Esophagus muscularis mucosa (tissue), 4 donors: ENCODE data around the gene C5orf24. TPM values are rescaled to one million over a fixed set of nuclear protein-coding genes. Genes with fewer than 3 reads are reported as not detected.
"Not testable (repeated sequence)": the region's sequence is repeated elsewhere in the genome, so short reads cannot be mapped to it uniquely, and the experiment has no call there.

Source experiments
- DNase-seq: peaks from one replicate; pipeline ENCODE4 v3.0.0-alpha.2; 2017; ENCODE audit errors: extremely low spot score
- H3K27ac ChIP-seq, 4 donors: fragments of 200-600 bp; sonication (generic); replicated peaks in 1 of 4; 1 replicate in 3 of 4; 2 replicates in 1 of 4; pipeline ENCODE4 v1.5.1; 2016 to 2019; ENCODE audit warnings: mild to moderate bottlenecking in 1 of 4
- H3K27me3 ChIP-seq, 4 donors: fragments of 200-600 bp; sonication (generic); one replicate each; pipeline versions ENCODE4 v1.5.1 to v1.6.0; 2016 to 2019
- H3K36me3 ChIP-seq, 4 donors: fragments of 200-600 bp; sonication (generic); one replicate each; pipeline ENCODE4 v1.5.1; 2016 to 2019
- H3K4me1 ChIP-seq, 4 donors: fragments of 200-600 bp; sonication (generic); one replicate each; pipeline ENCODE4 v1.5.1; 2016 to 2019
- H3K4me3 ChIP-seq, 4 donors: fragments of 200-600 bp; sonication (generic); 1 replicate in 2 of 4; 2 replicates in 2 of 4; pipeline ENCODE4 v1.5.1; 2016 to 2019; ENCODE audit warnings: mild to moderate bottlenecking in 4 of 4, moderate library complexity in 1 of 4
- H3K9me3 ChIP-seq, 4 donors: fragments of 200-600 bp; sonication (generic); 1 replicate in 3 of 4; 2 replicates in 1 of 4; pipeline ENCODE4 v1.5.1; 2016 to 2019
- CTCF ChIP-seq, 3 experiments: fragments of 200-600 bp in 2 of 3; fragments of 450-650 bp in 1 of 3; sonication (generic) in 2 of 3; IDR thresholded peaks; one replicate each; pipeline ENCODE4 v1.5.1; 2017 to 2019; ENCODE audit warnings: antibody characterized with exemption in 3 of 3, mild to moderate bottlenecking in 2 of 3, moderate library complexity in 1 of 3
- EP300 ChIP-seq: sonication (generic); formaldehyde crosslinking; IDR thresholded peaks from one replicate; pipeline ENCODE4 v1.6.1; 2017; ENCODE audit warnings: antibody characterized with exemption
- POLR2A ChIP-seq: fragments of 450-650 bp; IDR thresholded peaks from one replicate; pipeline ENCODE4 v1.6.1; 2017; ENCODE audit warnings: antibody characterized with exemption, moderate library complexity, mild to moderate bottlenecking, low read depth
- POLR2AphosphoS5 ChIP-seq, 2 donors: sonication (generic); formaldehyde crosslinking; IDR thresholded peaks; one replicate each; pipeline ENCODE4 v1.6.1; 2017; ENCODE audit warnings: antibody characterized with exemption in 2 of 2
- WGBS: methylation state at CpG from one replicate; pipeline ENCODE4 v1.1.5; 2018; 5-methylcytosine and 5-hydroxymethylcytosine counted together
- intact Hi-C: fragments of 100-400 bp; cut with DNase I; formaldehyde crosslinking; loops from one replicate; pipeline ENCODE4 v1.15.1; 2023
- total RNA-seq, 4 donors: library from RNA; depleted of rRNA; stranded (reverse); fragments of >200 nt; gene quantifications; one replicate each; pipeline versions ENCODE4 v1.1.0 to v1.2.1, GENCODE V29; 2016

Gene C5orf24
- total RNA-seq, 4 donors from 2014 or later = 54.0 to 76.4 (median 61.6) TPM

DNA sequence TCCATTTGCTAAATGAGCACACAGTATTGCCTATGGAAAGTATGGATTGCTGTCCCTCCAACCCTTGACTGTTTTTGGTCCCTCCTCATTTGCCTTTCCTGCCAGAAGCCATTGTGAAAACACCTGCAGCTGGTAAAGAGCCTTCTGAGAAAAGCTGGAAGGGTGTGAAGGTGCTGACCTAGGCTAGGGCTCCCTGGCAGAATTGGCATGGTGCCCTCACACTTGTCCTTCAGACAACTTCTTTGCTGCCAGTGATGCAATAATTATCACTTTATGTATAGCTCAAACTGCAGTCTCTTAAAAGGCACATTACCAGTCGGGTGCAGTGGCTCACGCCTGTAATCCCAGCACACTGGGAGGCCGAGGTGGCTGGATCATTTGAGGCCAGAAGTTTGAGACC is 32.6 kb downstream of the C5orf24 start:
- no peak overlapping the region for H3K4me3 ChIP-seq
- WGBS = 87% methylated on average over 3 of the region's 3 CpGs
- no peaks in the 10 kb centered on the region for H3K27me3 ChIP-seq
- no peak for TF ChIP-seq EP300
- no peaks in the 10 kb centered on the region for H3K9me3 ChIP-seq
- intact Hi-C loops = no loop called here
- H3K4me1 ChIP-seq = peaks cover 19 to 42% (median 34%) of the 10 kb centered on the region in 4 donors
- H3K36me3 ChIP-seq = peaks cover 0 to 6% (median 0%) of the 10 kb centered on the region in 4 donors
- DNase-seq = no peak
- H3K27ac ChIP-seq = no peak overlapping the region

DNA sequence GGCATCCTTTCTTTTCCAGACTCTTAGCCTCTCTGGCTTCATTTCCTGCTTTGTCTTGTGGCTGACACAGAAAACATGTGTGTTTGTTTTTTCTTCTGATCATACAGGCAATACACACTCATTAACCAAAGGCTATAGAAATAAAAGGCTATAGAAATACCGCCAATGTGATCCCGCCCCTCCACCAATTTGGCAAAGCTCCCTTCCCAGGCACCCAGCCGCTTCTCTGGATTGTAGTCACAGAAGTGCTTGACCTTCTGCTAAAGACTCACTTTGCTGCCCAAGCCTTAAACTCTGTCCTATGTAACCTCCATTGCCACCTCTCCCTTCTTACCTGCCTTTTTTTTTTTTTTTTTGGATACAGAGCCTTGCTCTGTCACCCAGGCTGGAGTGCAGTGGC is 33.7 kb downstream of the C5orf24 start:
- H3K4me1 ChIP-seq = peaks cover 13 to 36% (median 28%) of the 10 kb centered on the region in 4 donors
- TF ChIP-seq CTCF (IDR thresholded peaks at IDR 0.05) (no peak), EP300 (no peak), POLR2A (no peak), POLR2AphosphoS5 (IDR thresholded peaks at IDR 0.05) (no peak)
- 90% methylated on average over 3 of the region's 3 CpGs for WGBS
- peaks cover 0 to 6% (median 0%) of the 10 kb centered on the region in 4 donors for H3K36me3 ChIP-seq
- H3K4me3 ChIP-seq = no peak overlapping the region
- DNase-seq = no peak
- intact Hi-C loops = no loop called here
- no peaks in the 10 kb centered on the region for H3K27me3 ChIP-seq
- H3K27ac ChIP-seq = no peak overlapping the region
- H3K9me3 ChIP-seq = no peaks in the 10 kb centered on the region

- DNase-seq, H3K9me3 ChIP-seq, intact Hi-C loops, H3K27me3 ChIP-seq, H3K27ac ChIP-seq, H3K36me3 ChIP-seq, H3K4me3 ChIP-seq: not testable (repeated sequence)
- H3K4me1 ChIP-seq = peaks cover 6 to 25% (median 17%) of the 10 kb centered on the region in 4 donors
- 84% methylated on average over 2 of the region's 3 CpGs for WGBS
Measured at GRCh38 chr5:134880937-134881336, 35.2 kb downstream of the C5orf24 start.

GRCh38 chr5:134881711-134882110 is 35.9 kb downstream of the C5orf24 start:
- H3K9me3 ChIP-seq, H3K27me3 ChIP-seq, H3K4me3 ChIP-seq, DNase-seq, H3K27ac ChIP-seq, H3K36me3 ChIP-seq, intact Hi-C loops: not testable (repeated sequence)
- WGBS = 89% methylated on average over 14 of the region's 30 CpGs
- peaks cover 3 to 21% (median 15%) of the 10 kb centered on the region in 4 donors for H3K4me1 ChIP-seq

DNA sequence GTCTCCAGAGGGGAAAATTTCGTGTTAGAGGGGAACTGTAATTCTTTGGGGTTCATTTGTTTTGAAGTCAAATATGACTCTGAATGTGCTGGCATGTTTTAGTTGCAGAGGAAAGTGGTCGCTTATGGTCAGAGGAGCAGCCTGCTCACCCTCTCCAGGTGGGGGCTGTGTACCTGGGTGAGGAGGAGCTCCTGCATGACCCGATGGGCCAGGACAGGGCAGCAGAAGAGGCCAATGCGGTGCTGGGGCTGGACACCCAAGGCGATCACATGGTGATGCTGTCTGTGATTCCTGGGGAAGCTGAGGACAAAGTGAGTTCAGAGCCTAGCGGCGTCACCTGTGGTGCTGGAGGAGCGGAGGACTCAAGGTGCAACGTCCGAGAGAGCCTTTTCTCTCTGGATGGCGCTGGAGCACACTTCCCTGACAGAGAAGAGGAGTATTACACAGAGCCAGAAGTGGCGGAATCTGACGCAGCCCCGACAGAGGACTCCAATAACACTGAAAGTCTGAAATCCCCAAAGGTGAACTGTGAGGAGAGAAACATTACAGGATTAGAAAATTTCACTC is 41.9 kb downstream of the C5orf24 start:
- no peak overlapping the region for H3K27ac ChIP-seq
- no peak for DNase-seq
- H3K4me1 ChIP-seq = peaks cover 0 to 10% (median 4%) of the 10 kb centered on the region in 4 donors
- no peaks in the 10 kb centered on the region for H3K9me3 ChIP-seq
- no peak for TF ChIP-seq CTCF (IDR thresholded peaks at IDR 0.05)
- no peak for TF ChIP-seq POLR2A
- TF ChIP-seq POLR2AphosphoS5 (IDR thresholded peaks at IDR 0.05) = no peak
- TF ChIP-seq EP300 = no peak
- no peaks in the 10 kb centered on the region for H3K27me3 ChIP-seq
- no peak overlapping the region for H3K4me3 ChIP-seq
- H3K36me3 ChIP-seq = peaks cover 0 to 48% (median 29%) of the 10 kb centered on the region in 4 donors
- intact Hi-C loops = no loop called here
- WGBS = 87% methylated on average over 14 of the region's 14 CpGs

- peaks cover 0 to 60% (median 42%) of the 10 kb centered on the region in 4 donors for H3K36me3 ChIP-seq
- intact Hi-C loops = no loop called here
Measured at GRCh38 chr5:134889335-134889734, 43.6 kb downstream of the C5orf24 start.

More at GRCh38 chr5:134889335-134889734, 43.6 kb downstream of the C5orf24 start:
- Histone ChIP-seq H3K4me1 (peaks cover 0 to 10% (median 4%) of the 10 kb centered on the region in 4 donors), H3K4me3 (no peak overlapping the region), H3K27me3 (no peaks in the 10 kb centered on the region), H3K9me3 (no peaks in the 10 kb centered on the region), H3K27ac (no peak overlapping the region)
- WGBS = 95% methylated on average over 8 of the region's 8 CpGs
- no peak for DNase-seq
- TF ChIP-seq CTCF (IDR thresholded peaks at IDR 0.05) (no peak), POLR2A (no peak), POLR2AphosphoS5 (IDR thresholded peaks at IDR 0.05) (no peak), EP300 (no peak)
